Memory B cell (primary cell): ENCODE results near the gene MYO1C.
A peak's percentile ranks its signal among the peaks of the same experiment; 100 is the strongest.

Experiments
- ATAC-seq: fragments of 150-1000 bp; cut with Tn5 transposase; 2 replicates; pipeline ENCODE4 v1.10.0; 2021; ENCODE audit warnings: low read depth, mild to moderate bottlenecking, moderate library complexity
- DNase-seq, 2 donors: peaks; one replicate each; pipeline ENCODE4 v3.0.0; 2022; ENCODE audit warnings: low spot score in 2 of 2
- H3K27ac Mint-ChIP-seq: one replicate; pipeline ENCODE4 v1.8.0; 2022; ENCODE audit warnings: mild to moderate bottlenecking, moderate library complexity, mixed read lengths
- H3K27me3 Mint-ChIP-seq: one replicate; pipeline ENCODE4 v1.8.0; 2022; ENCODE audit warnings: mixed read lengths
- H3K36me3 Mint-ChIP-seq: one replicate; pipeline ENCODE4 v1.8.0; 2022; ENCODE audit warnings: mild to moderate bottlenecking, mixed read lengths
- H3K4me1 Mint-ChIP-seq: one replicate; pipeline ENCODE4 v1.8.0; 2022; ENCODE audit warnings: mixed read lengths
- H3K4me3 Mint-ChIP-seq: one replicate; pipeline ENCODE4 v1.8.0; 2022; ENCODE audit warnings: mild to moderate bottlenecking, moderate library complexity, mixed read lengths
- H3K9me3 Mint-ChIP-seq: one replicate; pipeline ENCODE4 v1.8.0; 2022; ENCODE audit warnings: mixed read lengths

The MYO1C gene

GRCh38 chr17:1496869-1497268 lies 4.4 kb upstream of the MYO1C start:
- ATAC-seq (no peak), DNase-seq (no peak)
- no peak overlapping the region for H3K27ac Mint-ChIP-seq
- peaks cover 10% of the 10 kb centered on the region for H3K4me1 Mint-ChIP-seq
- no peak overlapping the region for H3K4me3 Mint-ChIP-seq
- H3K27me3 Mint-ChIP-seq, result no peaks in the 10 kb centered on the region
- no peaks in the 10 kb centered on the region for H3K36me3 Mint-ChIP-seq
- no peaks in the 10 kb centered on the region for H3K9me3 Mint-ChIP-seq

GRCh38 chr17:1495265-1495989 lies 2.9 kb upstream of the MYO1C start:
- ATAC-seq, result no peak
- Mint-ChIP-seq H3K9me3 (no peaks in the 10 kb centered on the region), H3K27me3 (no peaks in the 10 kb centered on the region), H3K4me1 (peaks cover 15% of the 10 kb centered on the region), H3K27ac (no peak overlapping the region), H3K4me3 (no peak overlapping the region), H3K36me3 (no peaks in the 10 kb centered on the region)
- DNase-seq, result no peak

GRCh38 chr17:1494736-1495253 lies 2.3 kb upstream of the MYO1C start:
- H3K27ac Mint-ChIP-seq, result no peak overlapping the region
- no peaks in the 10 kb centered on the region for H3K27me3 Mint-ChIP-seq
- H3K4me3 Mint-ChIP-seq, result no peak overlapping the region
- no peaks in the 10 kb centered on the region for H3K36me3 Mint-ChIP-seq
- ATAC-seq (no peak), DNase-seq (no peak)
- no peaks in the 10 kb centered on the region for H3K9me3 Mint-ChIP-seq
- H3K4me1 Mint-ChIP-seq, result peaks cover 18% of the 10 kb centered on the region

GRCh38 chr17:1494203-1494602 lies 1.7 kb upstream of the MYO1C start:
- no peak overlapping the region for H3K27ac Mint-ChIP-seq
- ATAC-seq, result no peak

GRCh38 chr17:1493291-1493980 lies 950 bp upstream of the MYO1C start:
- H3K4me3 Mint-ChIP-seq, result no peak overlapping the region
- ATAC-seq (no peak), DNase-seq (no peak)
- H3K36me3 Mint-ChIP-seq, result no peaks in the 10 kb centered on the region
- no peaks in the 10 kb centered on the region for H3K27me3 Mint-ChIP-seq
- H3K9me3 Mint-ChIP-seq, result no peaks in the 10 kb centered on the region
- H3K4me1 Mint-ChIP-seq, result peaks cover 18% of the 10 kb centered on the region
- no peak overlapping the region for H3K27ac Mint-ChIP-seq

More at GRCh38 chr17:1494203-1494602, 1.7 kb upstream of the MYO1C start:
- Mint-ChIP-seq H3K27me3 (no peaks in the 10 kb centered on the region), H3K4me3 (no peak overlapping the region), H3K4me1 (peaks cover 18% of the 10 kb centered on the region), H3K36me3 (no peaks in the 10 kb centered on the region), H3K9me3 (no peaks in the 10 kb centered on the region)
- DNase-seq, result no peak

GRCh38 chr17:1491443-1492248 lies 840 bp downstream of the MYO1C start:
- ATAC-seq (peak; percentile 46), DNase-seq (peak in 1 of 2 donors; percentile 46)
- H3K9me3 Mint-ChIP-seq, result no peaks in the 10 kb centered on the region
- peak overlapping the region; percentile 63 for H3K27ac Mint-ChIP-seq
- H3K4me3 Mint-ChIP-seq, result peak overlapping the region; percentile 91
- H3K27me3 Mint-ChIP-seq, result no peaks in the 10 kb centered on the region
- H3K4me1 Mint-ChIP-seq, result peaks cover 24% of the 10 kb centered on the region
- H3K36me3 Mint-ChIP-seq, result no peaks in the 10 kb centered on the region

- no peaks in the 10 kb centered on the region for H3K36me3 Mint-ChIP-seq
- peak; percentile 51 for ATAC-seq
- peak overlapping the region; percentile 80 for H3K27ac Mint-ChIP-seq
- DNase-seq, result peak; percentile 48 to 61
- H3K9me3 Mint-ChIP-seq, result no peaks in the 10 kb centered on the region
- peaks cover 24% of the 10 kb centered on the region for H3K4me1 Mint-ChIP-seq
- peak overlapping the region; percentile 73 for H3K4me3 Mint-ChIP-seq
- no peaks in the 10 kb centered on the region for H3K27me3 Mint-ChIP-seq
Observed at GRCh38 chr17:1490643-1491442, 1.6 kb downstream of the MYO1C start.

GRCh38 chr17:1488826-1489270 lies 3.6 kb downstream of the MYO1C start:
- H3K4me1 Mint-ChIP-seq, result peaks cover 27% of the 10 kb centered on the region
- no peaks in the 10 kb centered on the region for H3K9me3 Mint-ChIP-seq
- H3K4me3 Mint-ChIP-seq, result peak overlapping the region; percentile 95
- DNase-seq (no peak), ATAC-seq (no peak)
- no peaks in the 10 kb centered on the region for H3K36me3 Mint-ChIP-seq
- H3K27me3 Mint-ChIP-seq, result no peaks in the 10 kb centered on the region
- H3K27ac Mint-ChIP-seq, result peak overlapping the region; percentile 98

GRCh38 chr17:1487939-1488825 lies 4.3 kb downstream of the MYO1C start:
- peak overlapping the region; percentile 98 for H3K27ac Mint-ChIP-seq
- peaks cover 30% of the 10 kb centered on the region for H3K4me1 Mint-ChIP-seq
- peak; percentile 31 for ATAC-seq
- H3K36me3 Mint-ChIP-seq, result peaks cover 4% of the 10 kb centered on the region
- peak; percentile 79 to 85 for DNase-seq
- no peaks in the 10 kb centered on the region for H3K9me3 Mint-ChIP-seq
- H3K27me3 Mint-ChIP-seq, result no peaks in the 10 kb centered on the region
- peak overlapping the region; percentile 95 for H3K4me3 Mint-ChIP-seq

- no peaks in the 10 kb centered on the region for H3K27me3 Mint-ChIP-seq
- H3K4me1 Mint-ChIP-seq, result peaks cover 26% of the 10 kb centered on the region
- peak; percentile 34 for ATAC-seq
- H3K9me3 Mint-ChIP-seq, result no peaks in the 10 kb centered on the region
- H3K36me3 Mint-ChIP-seq, result peaks cover 7% of the 10 kb centered on the region
- H3K4me3 Mint-ChIP-seq, result peak overlapping the region; percentile 95
- peak overlapping the region; percentile 98 for H3K27ac Mint-ChIP-seq
- peak; percentile 73 for DNase-seq
Observed at GRCh38 chr17:1486802-1487695, 5.4 kb downstream of the MYO1C start.

GRCh38 chr17:1485423-1486376 lies 6.8 kb downstream of the MYO1C start:
- H3K4me1 Mint-ChIP-seq, result peaks cover 21% of the 10 kb centered on the region
- H3K9me3 Mint-ChIP-seq, result no peaks in the 10 kb centered on the region
- peaks cover 13% of the 10 kb centered on the region for H3K36me3 Mint-ChIP-seq
- DNase-seq, result peak; percentile 48 to 73
- peak; percentile 21 for ATAC-seq
- no peaks in the 10 kb centered on the region for H3K27me3 Mint-ChIP-seq
- peak overlapping the region; percentile 95 for H3K4me3 Mint-ChIP-seq
- H3K27ac Mint-ChIP-seq, result peak overlapping the region; percentile 98
